Measurements from ENCODE around the gene DUSP22.

DNA sequence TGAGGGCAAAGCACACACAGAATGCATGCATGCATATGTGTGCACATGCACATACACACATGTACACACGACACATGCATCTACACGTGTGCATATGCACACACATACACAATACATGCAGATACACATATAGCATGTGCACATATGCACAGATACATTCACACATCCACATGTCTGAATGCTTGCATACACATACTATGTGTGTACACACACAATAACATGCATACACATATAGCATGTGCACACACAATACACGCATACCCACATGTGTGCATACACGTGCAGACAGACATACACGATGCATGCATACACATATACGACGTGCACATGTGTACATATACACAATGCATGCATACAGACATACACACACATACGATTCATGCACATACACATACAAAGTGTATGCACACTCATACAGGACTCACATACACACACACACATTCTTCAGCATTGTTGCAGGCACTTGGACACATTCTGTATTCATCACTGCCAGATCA lies 75.1 kb downstream of the DUSP22 start:
- TF ChIP-seq, protein P1, sequence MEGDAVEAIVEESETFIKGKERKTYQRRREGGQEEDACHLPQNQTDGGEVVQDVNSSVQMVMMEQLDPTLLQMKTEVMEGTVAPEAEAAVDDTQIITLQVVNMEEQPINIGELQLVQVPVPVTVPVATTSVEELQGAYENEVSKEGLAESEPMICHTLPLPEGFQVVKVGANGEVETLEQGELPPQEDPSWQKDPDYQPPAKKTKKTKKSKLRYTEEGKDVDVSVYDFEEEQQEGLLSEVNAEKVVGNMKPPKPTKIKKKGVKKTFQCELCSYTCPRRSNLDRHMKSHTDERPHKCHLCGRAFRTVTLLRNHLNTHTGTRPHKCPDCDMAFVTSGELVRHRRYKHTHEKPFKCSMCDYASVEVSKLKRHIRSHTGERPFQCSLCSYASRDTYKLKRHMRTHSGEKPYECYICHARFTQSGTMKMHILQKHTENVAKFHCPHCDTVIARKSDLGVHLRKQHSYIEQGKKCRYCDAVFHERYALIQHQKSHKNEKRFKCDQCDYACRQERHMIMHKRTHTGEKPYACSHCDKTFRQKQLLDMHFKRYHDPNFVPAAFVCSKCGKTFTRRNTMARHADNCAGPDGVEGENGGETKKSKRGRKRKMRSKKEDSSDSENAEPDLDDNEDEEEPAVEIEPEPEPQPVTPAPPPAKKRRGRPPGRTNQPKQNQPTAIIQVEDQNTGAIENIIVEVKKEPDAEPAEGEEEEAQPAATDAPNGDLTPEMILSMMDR (IDR thresholded peaks at IDR 0.05; ENCODE audit: low read depth, low read length, missing input control) = no peak
- TF ChIP-seq RAD21 (IDR thresholded peaks at IDR 0.05) (no peak), JUND (IDR thresholded peaks at IDR 0.05) (no peak)
